Measurements from ENCODE around the gene SLC2A9.

DNA sequence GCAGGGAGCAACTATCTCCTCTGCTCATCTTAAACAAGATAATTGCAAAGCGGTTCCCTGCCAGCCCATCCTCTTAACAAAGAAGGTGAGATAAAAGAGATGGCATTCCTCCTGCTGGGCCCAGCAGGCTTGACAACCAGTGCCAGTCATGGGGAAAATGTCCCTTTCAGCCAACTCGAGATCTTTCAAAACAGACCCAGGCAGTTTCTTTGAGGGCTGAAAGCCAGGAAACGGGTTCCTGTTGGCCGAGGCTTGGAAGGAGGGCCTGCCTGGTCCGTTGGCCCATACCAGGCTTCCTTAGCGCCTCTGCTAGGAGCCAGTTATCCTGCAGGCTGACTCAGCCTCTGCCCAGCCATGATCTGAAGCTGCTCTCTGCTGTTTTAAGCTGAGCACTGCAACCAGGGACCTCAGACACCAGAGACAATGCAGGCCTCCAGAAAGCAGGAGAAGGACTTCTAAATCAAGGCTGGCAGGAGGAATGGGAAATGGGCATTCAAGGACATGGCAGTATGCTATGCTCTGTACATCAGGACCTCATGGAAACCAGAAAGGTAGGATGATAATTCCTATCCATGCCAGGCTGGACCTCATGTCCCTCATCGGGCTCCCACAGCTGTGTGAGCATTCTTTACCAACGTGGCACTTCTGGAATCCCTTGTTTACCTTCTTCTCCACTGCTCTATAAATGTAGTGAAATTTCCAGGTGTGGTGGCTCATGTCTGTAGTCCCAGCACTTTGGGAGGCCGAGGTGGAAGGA is 42.4 kb upstream of the SLC2A9 start:
- TF ChIP-seq, protein P1, sequence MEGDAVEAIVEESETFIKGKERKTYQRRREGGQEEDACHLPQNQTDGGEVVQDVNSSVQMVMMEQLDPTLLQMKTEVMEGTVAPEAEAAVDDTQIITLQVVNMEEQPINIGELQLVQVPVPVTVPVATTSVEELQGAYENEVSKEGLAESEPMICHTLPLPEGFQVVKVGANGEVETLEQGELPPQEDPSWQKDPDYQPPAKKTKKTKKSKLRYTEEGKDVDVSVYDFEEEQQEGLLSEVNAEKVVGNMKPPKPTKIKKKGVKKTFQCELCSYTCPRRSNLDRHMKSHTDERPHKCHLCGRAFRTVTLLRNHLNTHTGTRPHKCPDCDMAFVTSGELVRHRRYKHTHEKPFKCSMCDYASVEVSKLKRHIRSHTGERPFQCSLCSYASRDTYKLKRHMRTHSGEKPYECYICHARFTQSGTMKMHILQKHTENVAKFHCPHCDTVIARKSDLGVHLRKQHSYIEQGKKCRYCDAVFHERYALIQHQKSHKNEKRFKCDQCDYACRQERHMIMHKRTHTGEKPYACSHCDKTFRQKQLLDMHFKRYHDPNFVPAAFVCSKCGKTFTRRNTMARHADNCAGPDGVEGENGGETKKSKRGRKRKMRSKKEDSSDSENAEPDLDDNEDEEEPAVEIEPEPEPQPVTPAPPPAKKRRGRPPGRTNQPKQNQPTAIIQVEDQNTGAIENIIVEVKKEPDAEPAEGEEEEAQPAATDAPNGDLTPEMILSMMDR (conservative IDR thresholded peaks at IDR 0.05 in 1 of 2, IDR thresholded peaks at IDR 0.05 in 1 of 2; ENCODE audit: low read depth in 1 of 2, low read length in 2 of 2) = peak; percentile 59 to 86
- no peak for TF ChIP-seq EZH2 (IDR thresholded peaks at IDR 0.05; ENCODE audit: low read length, missing control alignments)
